ENCODE measurements around the gene FOLR3.
"Not testable (repeated sequence)": the region's sequence is repeated elsewhere in the genome, so short reads cannot be mapped to it uniquely, and the experiment has no call there.

FOLR3 gene

DNA sequence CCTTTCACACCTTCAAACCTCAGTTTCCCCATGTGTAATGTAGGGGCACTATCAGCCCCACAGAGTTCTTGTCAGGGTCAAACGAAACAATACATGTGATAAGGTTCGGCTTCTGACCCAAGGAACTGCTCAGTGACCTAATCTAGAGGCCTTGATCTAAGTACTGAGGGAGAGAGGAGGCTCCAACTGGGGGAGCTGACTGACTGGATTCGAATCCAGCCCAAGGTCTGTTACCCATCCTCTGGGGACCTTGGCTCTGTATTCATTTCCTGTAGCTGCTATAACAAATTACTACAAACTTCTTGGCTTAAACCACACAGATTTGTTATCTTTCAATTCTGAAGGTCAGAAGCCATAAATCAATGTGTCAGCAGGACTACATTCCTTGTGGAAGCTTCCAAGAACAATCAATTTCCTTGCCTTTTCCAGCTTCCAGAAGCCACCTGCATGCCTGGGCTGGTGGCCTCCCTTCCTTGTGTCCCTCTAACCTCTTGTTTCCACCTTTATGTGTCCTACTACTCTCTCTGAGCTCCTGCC lies 12.3 kb upstream of the FOLR3 start:
- DNase-seq (ENCODE audit: low read depth): no peak

DNA sequence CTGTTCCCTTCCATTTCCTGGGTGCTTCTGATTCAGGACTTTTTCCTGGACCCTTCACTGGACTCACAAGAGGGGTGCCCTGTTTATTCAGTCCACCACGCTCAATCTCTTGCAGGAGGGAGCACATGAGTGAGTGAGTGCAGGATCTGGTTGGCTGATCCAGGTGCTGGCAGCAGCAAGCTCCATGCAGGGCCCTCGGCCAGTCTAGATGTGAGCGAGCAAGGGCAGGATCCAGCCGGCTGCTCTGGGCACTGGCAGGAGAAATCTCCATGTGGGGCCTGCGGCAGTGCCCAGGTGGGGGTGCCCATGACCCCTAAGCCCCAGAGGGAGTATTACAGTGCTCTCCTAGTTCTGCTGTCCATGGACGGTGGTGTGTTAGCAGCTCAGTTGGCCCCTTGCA lies 11.5 kb upstream of the FOLR3 start:
- DNase-seq (ENCODE audit: low read depth): no peak

DNA sequence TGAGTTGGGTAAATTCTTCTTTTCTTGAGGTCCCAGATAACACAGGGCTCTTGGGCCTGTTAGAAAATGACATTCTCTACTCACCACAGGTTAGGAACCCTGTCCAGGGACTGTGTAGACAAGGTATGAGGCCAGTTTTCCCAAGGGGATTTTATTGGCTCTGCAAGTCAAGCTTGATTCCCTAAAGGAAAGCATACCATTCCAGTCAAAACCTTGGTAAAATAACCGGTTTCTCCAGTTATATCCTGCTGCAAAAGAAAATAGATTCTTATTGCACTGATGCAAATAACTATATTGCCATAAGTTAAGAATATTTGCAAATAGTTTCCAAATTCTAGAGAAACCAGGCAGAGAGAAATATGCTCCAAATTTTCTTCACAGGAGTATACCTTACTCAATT lies 9.6 kb upstream of the FOLR3 start:
- DNase-seq (ENCODE audit: low read depth): no peak

DNA sequence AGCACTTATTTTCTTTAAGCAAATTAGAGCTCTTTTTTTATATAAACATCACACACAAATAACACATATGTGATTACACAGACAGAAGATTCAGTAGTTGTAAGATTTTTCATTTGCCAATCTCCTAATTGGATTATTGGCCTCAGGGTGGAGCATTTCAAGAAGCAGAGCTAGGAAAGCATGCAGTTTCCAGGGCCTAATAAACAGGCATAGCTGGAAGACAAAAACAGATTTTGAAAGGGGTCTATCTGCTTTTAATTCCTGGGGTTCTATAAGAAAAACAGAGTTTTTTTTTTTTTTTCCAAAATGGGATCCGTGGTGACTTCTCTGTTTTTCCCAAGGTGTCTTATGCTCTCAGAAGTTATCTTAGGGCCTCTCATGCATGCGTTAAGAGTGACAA lies 7.6 kb upstream of the FOLR3 start:
- DNase-seq (ENCODE audit: low read depth): no peak

DNA sequence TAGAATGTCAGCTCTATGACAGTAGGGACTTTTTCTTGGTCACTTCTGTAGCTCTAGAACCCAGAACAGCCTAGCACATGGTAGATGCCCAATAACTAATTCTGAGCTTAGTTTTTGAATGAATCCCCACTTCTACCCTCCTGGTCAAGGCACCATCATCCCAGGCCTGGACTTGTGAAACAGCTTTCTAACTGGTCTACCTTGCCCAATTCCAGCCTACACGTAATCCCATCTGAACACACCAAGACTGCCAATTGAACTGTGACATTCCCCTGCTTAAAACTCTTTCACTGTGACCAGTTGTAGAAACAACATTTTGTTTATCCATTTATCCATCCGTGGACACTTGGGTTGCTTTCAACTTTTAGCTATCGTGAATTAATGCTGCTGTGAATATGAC lies 6.1 kb upstream of the FOLR3 start:
- DNase-seq (ENCODE audit: low read depth): no peak

- no peak for DNase-seq (ENCODE audit: low read depth)
These were observed 2.9 kb upstream of the FOLR3 start for GRCh38 chr11:72132646-72133045.

DNA sequence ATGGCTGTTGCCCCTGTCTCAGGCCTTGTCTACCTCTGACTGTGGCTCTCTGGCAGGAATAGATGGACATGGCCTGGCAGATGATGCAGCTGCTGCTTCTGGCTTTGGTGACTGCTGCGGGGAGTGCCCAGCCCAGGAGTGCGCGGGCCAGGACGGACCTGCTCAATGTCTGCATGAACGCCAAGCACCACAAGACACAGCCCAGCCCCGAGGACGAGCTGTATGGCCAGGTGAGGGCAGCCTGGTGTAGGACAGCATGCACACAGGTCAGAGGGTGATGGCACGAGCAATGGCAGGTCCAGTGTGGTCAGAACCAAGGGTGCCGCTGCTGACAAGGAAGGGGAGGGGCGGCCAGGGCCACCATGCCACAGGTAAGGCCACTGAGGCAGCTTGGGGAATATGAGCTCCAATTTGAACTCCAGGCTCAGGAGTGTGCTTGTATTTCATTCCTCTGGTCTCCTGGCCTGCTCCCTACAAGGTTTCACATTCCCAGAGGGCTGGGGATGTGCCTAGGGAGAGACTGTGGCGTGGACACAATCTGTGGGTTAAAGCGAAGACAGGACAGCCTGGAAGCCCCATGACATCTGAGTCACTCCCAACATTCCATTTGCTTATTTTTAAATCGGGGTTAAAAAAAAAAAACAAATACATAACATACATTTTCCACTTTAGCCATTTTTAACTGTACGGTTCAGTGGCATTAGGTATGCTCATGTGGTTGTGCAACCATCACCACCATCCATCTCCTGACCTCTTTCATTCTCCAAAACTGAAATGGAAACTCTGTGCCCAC lies 562 bp downstream of the FOLR3 start:
- no peak for DNase-seq (ENCODE audit: low read depth)

DNA sequence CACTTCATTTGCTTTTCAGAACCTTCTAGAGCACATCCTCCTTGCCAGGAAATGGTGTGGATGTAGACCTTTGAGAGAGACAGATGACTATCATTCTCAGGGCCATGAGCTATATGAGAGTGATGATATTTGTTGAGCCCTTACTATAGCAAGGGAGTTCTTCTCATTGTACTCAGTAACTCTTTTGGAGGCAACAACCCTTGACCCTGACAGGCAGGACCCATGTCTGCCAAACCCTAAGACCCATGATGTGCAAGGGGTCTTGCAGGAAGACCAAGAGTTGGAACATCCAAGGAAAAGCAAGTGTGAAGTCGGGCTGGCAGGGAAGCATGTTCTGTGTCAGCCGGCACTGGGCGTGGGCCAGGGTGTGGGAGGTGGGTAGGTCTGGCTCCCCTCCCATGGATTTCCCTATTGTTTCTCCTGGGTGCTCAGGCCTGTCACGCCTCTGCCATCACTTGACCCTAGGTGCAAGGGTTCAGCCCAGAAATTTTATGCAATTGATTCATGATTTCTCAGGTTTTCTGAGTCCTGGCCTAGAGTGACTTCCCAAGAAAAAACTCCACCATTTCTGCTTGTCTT lies 1.2 kb downstream of the FOLR3 start:
- DNase-seq (ENCODE audit: low read depth): no peak

DNA sequence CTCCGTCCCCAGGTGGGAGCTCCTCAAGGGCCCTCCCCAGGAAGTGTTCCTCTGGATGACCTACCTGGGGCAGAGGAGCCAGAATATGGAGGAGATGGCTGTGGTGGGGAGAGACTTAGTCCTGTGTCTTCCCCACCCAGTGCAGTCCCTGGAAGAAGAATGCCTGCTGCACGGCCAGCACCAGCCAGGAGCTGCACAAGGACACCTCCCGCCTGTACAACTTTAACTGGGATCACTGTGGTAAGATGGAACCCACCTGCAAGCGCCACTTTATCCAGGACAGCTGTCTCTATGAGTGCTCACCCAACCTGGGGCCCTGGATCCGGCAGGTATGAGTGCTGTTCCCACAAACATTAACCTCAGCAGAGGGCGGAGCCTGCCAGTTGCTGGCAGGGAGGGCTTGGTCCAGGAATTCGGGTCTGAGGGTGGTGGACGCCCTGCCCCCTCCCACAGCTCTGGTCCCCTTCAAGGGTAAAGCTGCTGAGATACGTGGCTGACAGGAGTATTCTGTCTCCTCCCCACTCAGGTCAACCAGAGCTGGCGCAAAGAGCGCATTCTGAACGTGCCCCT lies 3.4 kb downstream of the FOLR3 start:
- DNase-seq (ENCODE audit: low read depth): no peak

DNA sequence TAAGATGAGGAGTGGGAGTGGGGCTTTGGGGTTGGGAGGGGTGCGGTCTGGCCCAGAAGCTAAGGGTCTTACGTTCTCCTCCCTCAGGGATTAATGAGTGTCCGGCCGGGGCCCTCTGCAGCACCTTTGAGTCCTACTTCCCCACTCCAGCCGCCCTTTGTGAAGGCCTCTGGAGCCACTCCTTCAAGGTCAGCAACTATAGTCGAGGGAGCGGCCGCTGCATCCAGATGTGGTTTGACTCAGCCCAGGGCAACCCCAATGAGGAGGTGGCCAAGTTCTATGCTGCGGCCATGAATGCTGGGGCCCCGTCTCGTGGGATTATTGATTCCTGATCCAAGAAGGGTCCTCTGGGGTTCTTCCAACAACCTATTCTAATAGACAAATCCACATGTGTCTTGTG lies 4.0 kb downstream of the FOLR3 start:
- DNase-seq (ENCODE audit: low read depth): no peak

GRCh38 chr11:72140661-72141060 lies 5.1 kb downstream of the FOLR3 start:
- peak; percentile 59 for DNase-seq (ENCODE audit: low read depth)

- peak; percentile 98 for DNase-seq (ENCODE audit: low read depth)
These were observed 5.5 kb downstream of the FOLR3 start for GRCh38 chr11:72141066-72141465.

DNA sequence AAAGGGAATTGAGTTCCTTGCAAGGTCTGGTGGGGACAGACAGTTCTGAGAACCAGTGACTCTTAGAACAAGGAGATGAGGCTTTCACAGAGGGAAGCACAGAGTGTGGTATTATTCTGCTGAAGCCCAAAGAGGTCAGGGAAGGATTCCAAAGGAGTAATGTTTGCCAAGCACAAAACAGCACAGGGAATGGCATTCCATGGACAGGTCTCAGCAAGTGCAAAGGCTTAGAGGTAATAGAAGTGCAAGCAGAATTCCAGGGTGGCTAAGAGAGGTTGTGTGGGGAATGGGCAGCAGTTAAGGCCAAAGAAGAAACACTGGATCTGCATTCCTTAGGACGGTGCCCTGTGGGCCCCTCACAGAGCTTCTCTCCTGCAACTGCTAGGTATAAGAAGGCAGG lies 6.6 kb downstream of the FOLR3 start:
- DNase-seq (ENCODE audit: low read depth): peak; percentile 20

- DNase-seq (ENCODE audit: low read depth): not testable (repeated sequence)
These were observed 7.0 kb downstream of the FOLR3 start for GRCh38 chr11:72142543-72142942.

DNA sequence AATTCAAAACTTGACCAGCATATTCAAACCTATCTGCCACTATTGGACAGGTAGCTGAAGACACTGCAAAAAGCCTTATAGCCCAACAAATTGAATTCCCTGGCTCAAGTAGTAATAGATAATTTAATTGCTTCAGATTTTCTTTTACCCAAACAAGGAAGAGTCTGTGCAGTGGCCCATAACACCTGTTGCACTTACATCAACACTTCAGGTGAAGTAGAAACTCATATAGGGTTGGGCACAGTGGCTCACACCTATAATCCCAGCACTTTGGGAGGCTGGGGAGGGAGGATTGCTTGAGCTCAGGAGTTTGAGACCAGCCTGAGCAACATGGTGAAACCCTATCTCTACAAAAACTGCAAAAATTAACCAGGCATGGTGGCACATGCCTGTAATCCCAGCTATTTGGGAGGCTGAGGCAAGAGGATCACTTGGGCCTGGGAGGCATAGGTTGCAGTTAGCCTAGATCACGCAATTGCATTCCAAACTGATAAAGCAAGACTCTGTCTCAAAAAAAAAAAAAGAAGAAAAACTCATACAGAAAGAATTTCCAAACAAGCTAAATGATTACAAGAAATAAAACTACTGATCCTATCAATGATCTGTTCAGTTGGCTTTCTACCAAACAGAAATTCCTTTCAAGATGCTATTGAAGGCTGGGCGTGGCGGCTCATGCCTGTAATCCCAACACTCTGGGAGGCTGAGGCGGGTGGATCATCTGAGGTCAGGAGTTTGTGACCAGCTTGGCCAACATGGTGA lies 9.5 kb downstream of the FOLR3 start:
- peak; percentile 99 for DNase-seq (ENCODE audit: low read depth)

- DNase-seq (ENCODE audit: low read depth): no peak
These were observed 11.1 kb downstream of the FOLR3 start for GRCh38 chr11:72146625-72147024.

GRCh38 chr11:72150882-72151281 lies 15.4 kb downstream of the FOLR3 start:
- no peak for DNase-seq (ENCODE audit: low read depth)

DNA sequence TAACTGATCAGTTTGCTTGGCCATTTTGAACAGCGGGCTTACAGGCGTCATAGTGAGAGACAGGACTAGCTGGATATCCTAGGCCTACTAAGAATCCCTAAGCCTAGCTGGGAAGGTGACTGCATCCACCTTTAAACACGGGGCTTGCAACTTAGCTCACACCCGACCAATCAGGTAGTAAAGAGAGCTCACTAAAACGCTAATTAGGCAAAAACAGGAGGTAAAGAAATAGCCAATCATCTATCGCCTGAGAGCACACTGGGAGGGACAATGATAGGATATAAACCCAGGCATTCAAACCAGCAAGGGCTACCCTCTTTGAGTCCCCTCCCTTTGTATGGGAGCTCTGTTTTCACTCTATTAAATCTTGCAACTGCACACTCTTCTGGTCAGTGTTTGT lies 18.3 kb downstream of the FOLR3 start:
- DNase-seq (ENCODE audit: low read depth): not testable (repeated sequence)

DNA sequence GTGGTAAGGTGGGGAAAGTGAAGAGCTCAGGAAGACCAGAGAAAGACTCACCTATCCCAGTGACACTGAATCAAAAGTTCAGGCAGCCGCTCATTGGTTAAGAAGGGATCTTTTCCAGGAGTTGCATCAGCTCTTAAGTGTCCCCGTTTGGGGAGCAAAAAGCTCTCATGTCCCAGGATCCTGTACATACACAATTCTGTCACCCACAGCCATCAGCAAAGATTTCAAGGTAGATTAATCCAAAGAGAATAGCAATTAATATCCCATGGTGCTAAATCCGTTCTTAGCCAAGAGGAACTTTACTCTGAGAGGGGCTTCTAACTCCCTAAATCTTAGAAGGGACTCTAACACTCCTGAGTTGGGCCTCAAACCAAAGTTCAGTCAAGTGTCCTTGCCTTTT lies 19.3 kb downstream of the FOLR3 start:
- no peak for DNase-seq (ENCODE audit: low read depth)

DNA sequence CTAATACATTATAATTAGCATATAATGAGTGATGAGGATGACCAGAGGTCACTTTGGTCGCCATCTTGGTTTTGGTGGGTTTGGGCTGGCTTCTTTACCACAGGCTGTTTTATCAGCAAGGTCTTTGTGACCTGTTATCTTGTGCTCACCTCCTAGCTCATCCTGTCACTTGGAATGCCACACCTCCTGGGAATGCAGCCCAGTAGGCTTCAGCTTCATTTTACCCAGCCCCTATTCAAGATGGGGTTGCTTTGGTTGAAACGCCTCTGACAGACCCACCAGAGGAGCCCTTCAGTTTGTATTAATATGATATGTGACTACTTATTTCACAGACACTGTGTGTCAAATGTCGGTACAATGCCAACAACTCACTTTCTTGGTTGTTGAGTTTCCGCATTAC lies 20.2 kb downstream of the FOLR3 start:
- DNase-seq (ENCODE audit: low read depth): no peak

DNA sequence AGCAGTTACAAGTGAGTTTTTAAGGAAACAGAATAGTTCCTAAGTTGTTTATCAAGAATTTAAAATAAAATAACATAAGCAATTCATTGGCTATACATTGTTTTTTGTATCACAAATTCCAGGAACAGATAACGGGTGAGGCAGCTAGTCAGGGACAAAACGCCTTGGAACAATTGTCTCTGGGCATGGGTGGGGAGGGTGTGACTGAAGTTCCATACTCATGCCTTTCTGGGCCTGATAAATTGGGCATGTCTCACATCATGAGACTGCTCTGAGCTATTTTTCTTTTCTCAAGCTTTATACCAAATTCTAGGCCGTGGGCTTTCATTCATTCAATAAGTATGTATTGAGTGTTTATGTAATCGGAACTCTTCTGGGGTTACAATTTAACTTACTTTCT lies 21.6 kb downstream of the FOLR3 start:
- no peak for DNase-seq (ENCODE audit: low read depth)

- peak; percentile 44 for DNase-seq (ENCODE audit: low read depth)
These were observed 24.8 kb downstream of the FOLR3 start for GRCh38 chr11:72160319-72160718.

Measured in ELR (cell line).